ENCODE data around the gene IL36A.

The IL36A gene

GRCh38 chr2:113050921-113051895 lies 45.9 kb downstream of the IL36A start:
- no peak for DNase-seq (ENCODE audit: low read depth)
- TF ChIP-seq, protein P1, sequence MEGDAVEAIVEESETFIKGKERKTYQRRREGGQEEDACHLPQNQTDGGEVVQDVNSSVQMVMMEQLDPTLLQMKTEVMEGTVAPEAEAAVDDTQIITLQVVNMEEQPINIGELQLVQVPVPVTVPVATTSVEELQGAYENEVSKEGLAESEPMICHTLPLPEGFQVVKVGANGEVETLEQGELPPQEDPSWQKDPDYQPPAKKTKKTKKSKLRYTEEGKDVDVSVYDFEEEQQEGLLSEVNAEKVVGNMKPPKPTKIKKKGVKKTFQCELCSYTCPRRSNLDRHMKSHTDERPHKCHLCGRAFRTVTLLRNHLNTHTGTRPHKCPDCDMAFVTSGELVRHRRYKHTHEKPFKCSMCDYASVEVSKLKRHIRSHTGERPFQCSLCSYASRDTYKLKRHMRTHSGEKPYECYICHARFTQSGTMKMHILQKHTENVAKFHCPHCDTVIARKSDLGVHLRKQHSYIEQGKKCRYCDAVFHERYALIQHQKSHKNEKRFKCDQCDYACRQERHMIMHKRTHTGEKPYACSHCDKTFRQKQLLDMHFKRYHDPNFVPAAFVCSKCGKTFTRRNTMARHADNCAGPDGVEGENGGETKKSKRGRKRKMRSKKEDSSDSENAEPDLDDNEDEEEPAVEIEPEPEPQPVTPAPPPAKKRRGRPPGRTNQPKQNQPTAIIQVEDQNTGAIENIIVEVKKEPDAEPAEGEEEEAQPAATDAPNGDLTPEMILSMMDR (conservative IDR thresholded peaks at IDR 0.05; ENCODE audit: control insufficient read depth, insufficient read depth, low read depth, low read length), result no peak

GRCh38 chr2:113052396-113052917 lies 47.2 kb downstream of the IL36A start, which contains the start of gene IL36B:
Gene IL36B, minus strand, starts transcription at chr2:113052867.
- DNase-seq (ENCODE audit: low read depth), result no peak
- no peak within 1 kb of the TSS for H3K4me3 ChIP-seq (ENCODE audit: control insufficient read depth, low read depth, low read length)
- TF ChIP-seq, protein P1 (conservative IDR thresholded peaks at IDR 0.05; ENCODE audit: control insufficient read depth, insufficient read depth, low read depth, low read length), result no peak

More at GRCh38 chr2:113050921-113051895, 45.9 kb downstream of the IL36A start:
- no peak overlapping the region for H3K4me3 ChIP-seq (ENCODE audit: control insufficient read depth, low read depth, low read length)

- no peak for DNase-seq (ENCODE audit: low read depth)
- TF ChIP-seq, protein P1 (conservative IDR thresholded peaks at IDR 0.05; ENCODE audit: control insufficient read depth, insufficient read depth, low read depth, low read length), result no peak
- H3K4me3 ChIP-seq (ENCODE audit: control insufficient read depth, low read depth, low read length), result no peak overlapping the region
Measured at GRCh38 chr2:113053666-113054065, 48.4 kb downstream of the IL36A start.

- H3K4me3 ChIP-seq (ENCODE audit: control insufficient read depth, low read depth, low read length), result no peak overlapping the region
- DNase-seq (ENCODE audit: low read depth), result no peak
- TF ChIP-seq, protein P1 (conservative IDR thresholded peaks at IDR 0.05; ENCODE audit: control insufficient read depth, insufficient read depth, low read depth, low read length), result no peak
Measured at GRCh38 chr2:113054066-113054465, 48.8 kb downstream of the IL36A start.

- no peak overlapping the region for H3K4me3 ChIP-seq (ENCODE audit: control insufficient read depth, low read depth, low read length)
- DNase-seq (ENCODE audit: low read depth), result no peak
- TF ChIP-seq, protein P1 (conservative IDR thresholded peaks at IDR 0.05; ENCODE audit: control insufficient read depth, insufficient read depth, low read depth, low read length), result no peak
Measured at GRCh38 chr2:113056521-113056920, 51.3 kb downstream of the IL36A start.

- no peak overlapping the region for H3K4me3 ChIP-seq (ENCODE audit: control insufficient read depth, low read depth, low read length)
- no peak for DNase-seq (ENCODE audit: low read depth)
- TF ChIP-seq, protein P1 (conservative IDR thresholded peaks at IDR 0.05; ENCODE audit: control insufficient read depth, insufficient read depth, low read depth, low read length), result no peak
Measured at GRCh38 chr2:113057117-113057516, 51.9 kb downstream of the IL36A start.

Measured in fibroblast of mammary gland (primary cell).